Measurements from ENCODE around the gene ADRM1. TPM values are rescaled to one million over a fixed set of nuclear protein-coding genes. Genes with fewer than 3 reads are reported as not detected.

ADRM1 gene
- total and polyA plus RNA-seq, 12 donors = 50.6 to 254 (median 126) TPM

DNA sequence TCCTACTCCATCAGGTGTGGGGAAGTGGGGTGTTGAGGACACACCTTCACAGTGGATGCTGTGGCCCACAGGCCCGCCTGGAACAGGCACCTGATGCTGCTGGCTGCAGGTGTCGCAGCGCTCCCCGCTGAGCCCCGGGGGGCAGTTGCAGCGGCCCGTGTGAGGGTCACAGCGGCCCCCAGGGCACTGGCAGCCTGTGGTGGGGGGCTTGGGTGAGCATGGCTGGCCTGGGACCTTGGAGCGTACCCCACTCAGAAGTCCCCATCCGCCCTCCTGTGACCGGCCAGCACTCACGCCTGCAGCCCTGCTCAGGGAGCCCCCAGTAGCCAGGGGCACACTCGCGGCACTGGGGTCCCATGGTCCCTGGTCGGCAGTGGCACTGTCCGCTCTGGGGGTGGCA is 19.2 kb downstream of the ADRM1 start:
- Histone ChIP-seq H3K4me1 (replicated peaks in 1 of 2) (no peaks in the 10 kb centered on the region), H3K27me3 (no peaks in the 10 kb centered on the region), H3K9me3 (replicated peaks in 1 of 3) (no peaks in the 10 kb centered on the region), H3K36me3 (replicated peaks in 1 of 2) (peaks cover 0 to 68% of the 10 kb centered on the region in 2 donors), H3K27ac (no peak overlapping the region), H3K4me3 (no peak overlapping the region)
- DNase-seq = no peak
- intact Hi-C loops (cut with DNase I) = no loop called here
- TF ChIP-seq POLR2A (IDR thresholded peaks at IDR 0.05) = no peak
- TF ChIP-seq CTCF (IDR thresholded peaks at IDR 0.05) = no peak
- 94 to 100% (median 98%) methylated on average over 6 to 16 of the region's 16 CpGs; no CpG with 5 or more reads in 1 of the 4 donors for WGBS, 4 donors

GRCh38 chr20:62322492-62323041 is 19.8 kb downstream of the ADRM1 start:
- no peaks in the 10 kb centered on the region for H3K27me3 ChIP-seq
- H3K27ac ChIP-seq = no peak overlapping the region
- WGBS, 4 donors = 86 to 95% (median 91%) methylated on average over 7 to 16 of the region's 16 CpGs
- no peaks in the 10 kb centered on the region for H3K4me1 ChIP-seq (replicated peaks in 1 of 2)
- DNase-seq = no peak
- no peaks in the 10 kb centered on the region for H3K9me3 ChIP-seq (replicated peaks in 1 of 3)
- peaks cover 0 to 68% of the 10 kb centered on the region in 2 donors for H3K36me3 ChIP-seq (replicated peaks in 1 of 2)
- intact Hi-C loops (cut with DNase I) = no loop called here
- TF ChIP-seq CTCF (IDR thresholded peaks at IDR 0.05) (no peak), POLR2A (IDR thresholded peaks at IDR 0.05) (no peak)
- H3K4me3 ChIP-seq = no peak overlapping the region

- no peak for DNase-seq
- H3K4me1 ChIP-seq (replicated peaks in 1 of 2) = no peaks in the 10 kb centered on the region
- 80 to 93% (median 90%) methylated on average over 5 to 52 of the region's 52 CpGs for WGBS, 4 donors
- no peaks in the 10 kb centered on the region for H3K9me3 ChIP-seq (replicated peaks in 1 of 3)
- intact Hi-C loops (cut with DNase I) = no loop called here
- H3K4me3 ChIP-seq = no peak overlapping the region
- no peaks in the 10 kb centered on the region for H3K27me3 ChIP-seq
- peaks cover 0 to 76% of the 10 kb centered on the region in 2 donors for H3K36me3 ChIP-seq (replicated peaks in 1 of 2)
- TF ChIP-seq POLR2A (IDR thresholded peaks at IDR 0.05) (no peak), CTCF (IDR thresholded peaks at IDR 0.05) (no peak)
- H3K27ac ChIP-seq = no peak overlapping the region
Observed at GRCh38 chr20:62323146-62323979, 20.6 kb downstream of the ADRM1 start.

GRCh38 chr20:62323980-62324906 is 21.4 kb downstream of the ADRM1 start:
- Histone ChIP-seq H3K27ac (no peak overlapping the region), H3K4me3 (no peak overlapping the region), H3K36me3 (replicated peaks in 1 of 2) (peaks cover 0 to 79% of the 10 kb centered on the region in 2 donors), H3K9me3 (replicated peaks in 1 of 3) (no peaks in the 10 kb centered on the region), H3K4me1 (replicated peaks in 1 of 2) (no peaks in the 10 kb centered on the region), H3K27me3 (no peaks in the 10 kb centered on the region)
- DNase-seq = no peak
- intact Hi-C loops (cut with DNase I) = no loop called here
- no peak for TF ChIP-seq POLR2A (IDR thresholded peaks at IDR 0.05)
- 86 to 93% (median 86%) methylated on average over 9 to 25 of the region's 25 CpGs for WGBS, 4 donors

Measured in adrenal gland (tissue), 12 donors.